Measurements from ENCODE around the gene TEX50. TPM values are rescaled to one million over a fixed set of nuclear protein-coding genes. Genes with fewer than 3 reads are reported as not detected.

TEX50 gene
- total and polyA plus RNA-seq, 2 of the 8 experiments (the other 6 are each of a cell fraction or from before 2014, with no cell fraction given), result not detected

DNA sequence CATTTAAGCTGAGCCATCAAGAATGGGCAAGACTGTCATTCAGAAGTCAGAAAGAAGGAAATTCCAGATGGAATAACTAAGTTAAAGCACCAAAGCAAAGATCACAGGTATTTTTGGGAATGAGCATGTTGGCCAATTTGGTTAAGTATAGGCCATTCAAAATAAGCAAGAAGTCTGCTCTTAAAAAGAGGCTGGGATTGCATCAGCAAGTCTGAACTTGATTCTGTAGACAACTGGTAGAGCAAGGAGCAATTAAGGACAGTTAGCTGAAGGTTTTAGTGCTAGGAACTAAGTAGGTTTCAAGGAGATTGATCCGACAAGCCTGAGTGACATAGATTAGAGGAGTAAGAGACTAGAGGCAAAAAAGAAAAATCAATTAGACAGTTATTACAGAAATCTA is 26.1 kb downstream of the TEX50 start (continued):
- TF ChIP-seq EGR1 (IDR thresholded peaks at IDR 0.05; ENCODE audit: borderline replicate concordance, low read depth, low read length) (no peak), CEBPB (IDR thresholded peaks at IDR 0.05; ENCODE audit: low read depth, low read length) (no peak), SP2 (IDR thresholded peaks at IDR 0.05; ENCODE audit: low read length) (no peak), POLR2A (IDR thresholded peaks at IDR 0.05; ENCODE audit: control extremely low read depth in 1 of 2, low read depth in 2 of 2, low read length in 2 of 2) (no peak)
- TF ChIP-seq, protein P1, sequence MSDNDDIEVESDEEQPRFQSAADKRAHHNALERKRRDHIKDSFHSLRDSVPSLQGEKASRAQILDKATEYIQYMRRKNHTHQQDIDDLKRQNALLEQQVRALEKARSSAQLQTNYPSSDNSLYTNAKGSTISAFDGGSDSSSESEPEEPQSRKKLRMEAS (IDR thresholded peaks at IDR 0.05), result no peak
- TF ChIP-seq, protein P2, sequence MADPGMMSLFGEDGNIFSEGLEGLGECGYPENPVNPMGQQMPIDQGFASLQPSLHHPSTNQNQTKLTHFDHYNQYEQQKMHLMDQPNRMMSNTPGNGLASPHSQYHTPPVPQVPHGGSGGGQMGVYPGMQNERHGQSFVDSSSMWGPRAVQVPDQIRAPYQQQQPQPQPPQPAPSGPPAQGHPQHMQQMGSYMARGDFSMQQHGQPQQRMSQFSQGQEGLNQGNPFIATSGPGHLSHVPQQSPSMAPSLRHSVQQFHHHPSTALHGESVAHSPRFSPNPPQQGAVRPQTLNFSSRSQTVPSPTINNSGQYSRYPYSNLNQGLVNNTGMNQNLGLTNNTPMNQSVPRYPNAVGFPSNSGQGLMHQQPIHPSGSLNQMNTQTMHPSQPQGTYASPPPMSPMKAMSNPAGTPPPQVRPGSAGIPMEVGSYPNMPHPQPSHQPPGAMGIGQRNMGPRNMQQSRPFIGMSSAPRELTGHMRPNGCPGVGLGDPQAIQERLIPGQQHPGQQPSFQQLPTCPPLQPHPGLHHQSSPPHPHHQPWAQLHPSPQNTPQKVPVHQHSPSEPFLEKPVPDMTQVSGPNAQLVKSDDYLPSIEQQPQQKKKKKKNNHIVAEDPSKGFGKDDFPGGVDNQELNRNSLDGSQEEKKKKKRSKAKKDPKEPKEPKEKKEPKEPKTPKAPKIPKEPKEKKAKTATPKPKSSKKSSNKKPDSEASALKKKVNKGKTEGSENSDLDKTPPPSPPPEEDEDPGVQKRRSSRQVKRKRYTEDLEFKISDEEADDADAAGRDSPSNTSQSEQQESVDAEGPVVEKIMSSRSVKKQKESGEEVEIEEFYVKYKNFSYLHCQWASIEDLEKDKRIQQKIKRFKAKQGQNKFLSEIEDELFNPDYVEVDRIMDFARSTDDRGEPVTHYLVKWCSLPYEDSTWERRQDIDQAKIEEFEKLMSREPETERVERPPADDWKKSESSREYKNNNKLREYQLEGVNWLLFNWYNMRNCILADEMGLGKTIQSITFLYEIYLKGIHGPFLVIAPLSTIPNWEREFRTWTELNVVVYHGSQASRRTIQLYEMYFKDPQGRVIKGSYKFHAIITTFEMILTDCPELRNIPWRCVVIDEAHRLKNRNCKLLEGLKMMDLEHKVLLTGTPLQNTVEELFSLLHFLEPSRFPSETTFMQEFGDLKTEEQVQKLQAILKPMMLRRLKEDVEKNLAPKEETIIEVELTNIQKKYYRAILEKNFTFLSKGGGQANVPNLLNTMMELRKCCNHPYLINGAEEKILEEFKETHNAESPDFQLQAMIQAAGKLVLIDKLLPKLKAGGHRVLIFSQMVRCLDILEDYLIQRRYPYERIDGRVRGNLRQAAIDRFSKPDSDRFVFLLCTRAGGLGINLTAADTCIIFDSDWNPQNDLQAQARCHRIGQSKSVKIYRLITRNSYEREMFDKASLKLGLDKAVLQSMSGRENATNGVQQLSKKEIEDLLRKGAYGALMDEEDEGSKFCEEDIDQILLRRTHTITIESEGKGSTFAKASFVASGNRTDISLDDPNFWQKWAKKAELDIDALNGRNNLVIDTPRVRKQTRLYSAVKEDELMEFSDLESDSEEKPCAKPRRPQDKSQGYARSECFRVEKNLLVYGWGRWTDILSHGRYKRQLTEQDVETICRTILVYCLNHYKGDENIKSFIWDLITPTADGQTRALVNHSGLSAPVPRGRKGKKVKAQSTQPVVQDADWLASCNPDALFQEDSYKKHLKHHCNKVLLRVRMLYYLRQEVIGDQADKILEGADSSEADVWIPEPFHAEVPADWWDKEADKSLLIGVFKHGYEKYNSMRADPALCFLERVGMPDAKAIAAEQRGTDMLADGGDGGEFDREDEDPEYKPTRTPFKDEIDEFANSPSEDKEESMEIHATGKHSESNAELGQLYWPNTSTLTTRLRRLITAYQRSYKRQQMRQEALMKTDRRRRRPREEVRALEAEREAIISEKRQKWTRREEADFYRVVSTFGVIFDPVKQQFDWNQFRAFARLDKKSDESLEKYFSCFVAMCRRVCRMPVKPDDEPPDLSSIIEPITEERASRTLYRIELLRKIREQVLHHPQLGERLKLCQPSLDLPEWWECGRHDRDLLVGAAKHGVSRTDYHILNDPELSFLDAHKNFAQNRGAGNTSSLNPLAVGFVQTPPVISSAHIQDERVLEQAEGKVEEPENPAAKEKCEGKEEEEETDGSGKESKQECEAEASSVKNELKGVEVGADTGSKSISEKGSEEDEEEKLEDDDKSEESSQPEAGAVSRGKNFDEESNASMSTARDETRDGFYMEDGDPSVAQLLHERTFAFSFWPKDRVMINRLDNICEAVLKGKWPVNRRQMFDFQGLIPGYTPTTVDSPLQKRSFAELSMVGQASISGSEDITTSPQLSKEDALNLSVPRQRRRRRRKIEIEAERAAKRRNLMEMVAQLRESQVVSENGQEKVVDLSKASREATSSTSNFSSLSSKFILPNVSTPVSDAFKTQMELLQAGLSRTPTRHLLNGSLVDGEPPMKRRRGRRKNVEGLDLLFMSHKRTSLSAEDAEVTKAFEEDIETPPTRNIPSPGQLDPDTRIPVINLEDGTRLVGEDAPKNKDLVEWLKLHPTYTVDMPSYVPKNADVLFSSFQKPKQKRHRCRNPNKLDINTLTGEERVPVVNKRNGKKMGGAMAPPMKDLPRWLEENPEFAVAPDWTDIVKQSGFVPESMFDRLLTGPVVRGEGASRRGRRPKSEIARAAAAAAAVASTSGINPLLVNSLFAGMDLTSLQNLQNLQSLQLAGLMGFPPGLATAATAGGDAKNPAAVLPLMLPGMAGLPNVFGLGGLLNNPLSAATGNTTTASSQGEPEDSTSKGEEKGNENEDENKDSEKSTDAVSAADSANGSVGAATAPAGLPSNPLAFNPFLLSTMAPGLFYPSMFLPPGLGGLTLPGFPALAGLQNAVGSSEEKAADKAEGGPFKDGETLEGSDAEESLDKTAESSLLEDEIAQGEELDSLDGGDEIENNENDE (IDR thresholded peaks at IDR 0.05; ENCODE audit: insufficient replicate concordance, low read length), result no peak

Measured in H1 (cell line).